Jurkat, Clone E6-1 (cell line): ENCODE measurements around the gene ACAD8.
A peak's percentile ranks its signal among the peaks of the same experiment; 100 is the strongest.
"Not testable (repeated sequence)": the region's sequence is repeated elsewhere in the genome, so short reads cannot be mapped to it uniquely, and the experiment has no call there.

Experiments used
- DNase-seq: peaks from one replicate; pipeline ENCODE4 v3.0.0-alpha.2; 2011; ENCODE audit warnings: low read depth, low spot score
- H3K4me3 ChIP-seq: 2 replicates; pipeline ENCODE4 v1.5.1; 2011; ENCODE audit warnings: mild to moderate bottlenecking, low read length, control low read depth, moderate library complexity

The ACAD8 gene

GRCh38 chr11:134236834-134237556 lies 16.4 kb upstream of the ACAD8 start:
- no peak overlapping the region for H3K4me3 ChIP-seq
- no peak for DNase-seq

- no peak for DNase-seq
- no peak overlapping the region for H3K4me3 ChIP-seq
These were observed 15.8 kb upstream of the ACAD8 start for GRCh38 chr11:134237557-134237922.

GRCh38 chr11:134238956-134239355 lies 14.4 kb upstream of the ACAD8 start:
- no peak overlapping the region for H3K4me3 ChIP-seq
- DNase-seq: no peak

- DNase-seq: no peak
- H3K4me3 ChIP-seq: no peak overlapping the region
These were observed 12.8 kb upstream of the ACAD8 start for GRCh38 chr11:134240592-134240991.

GRCh38 chr11:134242376-134242775 lies 11.0 kb upstream of the ACAD8 start:
- H3K4me3 ChIP-seq: no peak overlapping the region
- no peak for DNase-seq

GRCh38 chr11:134243913-134244312 lies 9.5 kb upstream of the ACAD8 start:
- no peak overlapping the region for H3K4me3 ChIP-seq
- DNase-seq: no peak

GRCh38 chr11:134244593-134244992 lies 8.8 kb upstream of the ACAD8 start:
- H3K4me3 ChIP-seq: no peak overlapping the region
- peak; percentile 45 for DNase-seq

GRCh38 chr11:134245434-134245833 lies 7.9 kb upstream of the ACAD8 start:
- no peak for DNase-seq
- no peak overlapping the region for H3K4me3 ChIP-seq

GRCh38 chr11:134246100-134246499 lies 7.3 kb upstream of the ACAD8 start:
- H3K4me3 ChIP-seq: no peak overlapping the region
- DNase-seq: no peak

- DNase-seq: no peak
- no peak overlapping the region for H3K4me3 ChIP-seq
These were observed 6.7 kb upstream of the ACAD8 start for GRCh38 chr11:134246678-134247077.

GRCh38 chr11:134248910-134249480 lies 4.4 kb upstream of the ACAD8 start:
- DNase-seq: no peak
- no peak overlapping the region for H3K4me3 ChIP-seq

- DNase-seq: no peak
- H3K4me3 ChIP-seq: no peak overlapping the region
These were observed 3.1 kb upstream of the ACAD8 start for GRCh38 chr11:134250246-134250645.

GRCh38 chr11:134250675-134251074 lies 2.7 kb upstream of the ACAD8 start:
- DNase-seq: no peak
- H3K4me3 ChIP-seq: no peak overlapping the region

- peak overlapping the region; percentile 84 for H3K4me3 ChIP-seq
- no peak for DNase-seq
These were observed 801 bp upstream of the ACAD8 start for GRCh38 chr11:134252346-134253187.

GRCh38 chr11:134254433-134255183 lies 1.2 kb downstream of the ACAD8 start:
- H3K4me3 ChIP-seq: peak overlapping the region; percentile 84
- no peak for DNase-seq

- not testable (repeated sequence) for DNase-seq, H3K4me3 ChIP-seq
These were observed 1.8 kb downstream of the ACAD8 start for GRCh38 chr11:134255184-134255561.

- no peak overlapping the region for H3K4me3 ChIP-seq
- no peak for DNase-seq
These were observed 3.7 kb downstream of the ACAD8 start for GRCh38 chr11:134257101-134257500.

- DNase-seq: no peak
- H3K4me3 ChIP-seq: no peak overlapping the region
These were observed 5.2 kb downstream of the ACAD8 start for GRCh38 chr11:134258577-134258976.

GRCh38 chr11:134260503-134260902 lies 7.1 kb downstream of the ACAD8 start:
- H3K4me3 ChIP-seq: peak overlapping the region; percentile 3
- DNase-seq: peak; percentile 72

- no peak overlapping the region for H3K4me3 ChIP-seq
- no peak for DNase-seq
These were observed 7.6 kb downstream of the ACAD8 start for GRCh38 chr11:134260983-134261382.
